Epithelial cell of esophagus (primary cell): ENCODE measurements around the gene PELI2.
A peak's percentile ranks its signal among the peaks of the same experiment; 100 is the strongest.

ENCODE experiments used
- DNase-seq: peaks from one replicate; pipeline ENCODE4 v3.0.0; 2010; ENCODE audit warnings: low read depth
- H3K4me3 ChIP-seq: 2 replicates; pipeline ENCODE4 v1.5.1; 2011; ENCODE audit warnings: mild to moderate bottlenecking, low read length, control low read depth
- TF ChIP-seq, protein P1 (sequence below): IDR thresholded peaks from 2 replicates; pipeline ENCODE4 v1.5.1; 2011; ENCODE audit warnings: low read depth, mild to moderate bottlenecking, low read length, control low read depth, inconsistent platforms; ENCODE audit not compliant: insufficient read depth; ENCODE audit errors: missing control alignments

Gene PELI2

DNA sequence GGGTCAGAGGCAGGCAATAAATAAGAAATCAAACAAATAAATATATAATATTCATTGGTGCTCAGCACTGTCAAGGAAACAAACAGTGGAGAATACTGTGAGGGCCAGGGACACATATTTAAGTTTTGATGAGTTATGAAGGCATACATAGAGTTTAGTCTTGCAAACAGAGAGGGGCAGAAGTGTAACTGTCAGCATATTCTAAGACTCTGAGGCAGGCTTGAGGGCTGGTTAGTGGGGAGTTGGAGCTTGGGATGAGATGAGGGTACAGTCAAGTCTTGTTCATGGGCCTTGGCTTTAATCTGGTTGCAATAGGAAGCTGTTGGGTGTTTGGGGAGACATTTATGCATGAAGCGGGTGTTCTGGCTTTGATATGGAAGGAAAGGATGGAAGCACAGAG, 78.9 kb downstream of the PELI2 start:
- TF ChIP-seq, protein P1, sequence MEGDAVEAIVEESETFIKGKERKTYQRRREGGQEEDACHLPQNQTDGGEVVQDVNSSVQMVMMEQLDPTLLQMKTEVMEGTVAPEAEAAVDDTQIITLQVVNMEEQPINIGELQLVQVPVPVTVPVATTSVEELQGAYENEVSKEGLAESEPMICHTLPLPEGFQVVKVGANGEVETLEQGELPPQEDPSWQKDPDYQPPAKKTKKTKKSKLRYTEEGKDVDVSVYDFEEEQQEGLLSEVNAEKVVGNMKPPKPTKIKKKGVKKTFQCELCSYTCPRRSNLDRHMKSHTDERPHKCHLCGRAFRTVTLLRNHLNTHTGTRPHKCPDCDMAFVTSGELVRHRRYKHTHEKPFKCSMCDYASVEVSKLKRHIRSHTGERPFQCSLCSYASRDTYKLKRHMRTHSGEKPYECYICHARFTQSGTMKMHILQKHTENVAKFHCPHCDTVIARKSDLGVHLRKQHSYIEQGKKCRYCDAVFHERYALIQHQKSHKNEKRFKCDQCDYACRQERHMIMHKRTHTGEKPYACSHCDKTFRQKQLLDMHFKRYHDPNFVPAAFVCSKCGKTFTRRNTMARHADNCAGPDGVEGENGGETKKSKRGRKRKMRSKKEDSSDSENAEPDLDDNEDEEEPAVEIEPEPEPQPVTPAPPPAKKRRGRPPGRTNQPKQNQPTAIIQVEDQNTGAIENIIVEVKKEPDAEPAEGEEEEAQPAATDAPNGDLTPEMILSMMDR: no peak
- H3K4me3 ChIP-seq: no peak overlapping the region
- DNase-seq: no peak

DNA sequence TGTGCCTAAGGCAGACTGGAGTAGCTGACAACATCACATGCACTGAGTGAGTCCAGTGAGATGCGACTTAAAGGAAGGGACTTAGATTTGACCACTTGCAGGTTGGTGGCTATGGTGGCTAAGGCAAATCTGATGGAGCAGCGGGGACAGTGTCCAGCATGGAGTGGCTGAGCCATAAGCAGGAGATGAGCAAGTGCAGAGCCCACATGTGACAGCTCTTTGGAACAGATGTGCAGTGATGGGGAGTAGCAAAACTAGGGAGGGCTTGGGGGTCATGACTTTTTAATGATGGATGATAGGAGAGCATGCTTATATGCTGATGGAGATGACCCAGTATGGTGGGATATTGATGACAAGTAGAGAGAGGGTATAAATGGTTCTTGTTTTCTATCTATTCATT, 80.2 kb downstream of the PELI2 start:
- H3K4me3 ChIP-seq: no peak overlapping the region
- TF ChIP-seq, protein P1: no peak
- DNase-seq: no peak

DNA sequence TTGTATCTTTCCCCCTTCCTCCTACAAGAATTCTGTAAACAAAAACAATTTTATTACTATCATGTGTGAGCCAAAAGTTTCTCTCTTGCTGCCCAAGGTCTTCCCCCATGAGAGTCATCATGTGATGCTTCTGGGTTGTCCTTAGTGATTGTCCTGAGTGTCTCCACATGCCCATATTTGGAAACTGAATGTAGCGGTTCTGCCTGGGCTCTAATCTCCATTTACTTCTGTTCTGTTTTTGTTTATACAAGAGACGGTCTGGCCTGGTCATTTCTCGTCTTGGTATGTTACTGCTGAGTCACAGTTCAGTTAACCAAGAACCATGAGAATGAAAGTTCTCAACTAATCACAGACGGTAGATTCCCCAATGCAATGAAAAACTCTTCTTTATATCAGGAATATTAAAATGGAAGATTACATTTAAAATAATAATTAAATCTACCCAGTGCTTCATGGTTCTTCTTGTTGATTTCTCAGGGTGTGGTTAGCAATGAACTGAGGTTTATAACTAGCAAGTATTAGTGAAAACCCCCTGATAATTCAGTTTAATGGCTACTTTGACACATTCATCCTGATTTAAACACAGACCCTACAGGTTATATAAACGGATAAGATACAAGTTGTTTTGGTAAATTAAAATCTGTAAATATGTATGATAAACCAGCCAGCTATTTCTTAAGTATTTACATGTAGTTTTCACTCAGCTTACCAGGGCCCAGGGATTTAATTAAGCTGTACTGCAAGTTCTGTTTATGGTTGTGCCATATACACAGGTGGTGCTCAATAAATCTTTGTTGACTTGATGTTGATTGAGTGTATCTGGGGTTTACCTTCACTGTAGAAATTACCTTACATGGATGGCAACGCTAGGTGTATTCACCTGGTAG, 81.1 kb downstream of the PELI2 start:
- TF ChIP-seq, protein P1: no peak
- H3K4me3 ChIP-seq: no peak overlapping the region
- peak; percentile 60 for DNase-seq

DNA sequence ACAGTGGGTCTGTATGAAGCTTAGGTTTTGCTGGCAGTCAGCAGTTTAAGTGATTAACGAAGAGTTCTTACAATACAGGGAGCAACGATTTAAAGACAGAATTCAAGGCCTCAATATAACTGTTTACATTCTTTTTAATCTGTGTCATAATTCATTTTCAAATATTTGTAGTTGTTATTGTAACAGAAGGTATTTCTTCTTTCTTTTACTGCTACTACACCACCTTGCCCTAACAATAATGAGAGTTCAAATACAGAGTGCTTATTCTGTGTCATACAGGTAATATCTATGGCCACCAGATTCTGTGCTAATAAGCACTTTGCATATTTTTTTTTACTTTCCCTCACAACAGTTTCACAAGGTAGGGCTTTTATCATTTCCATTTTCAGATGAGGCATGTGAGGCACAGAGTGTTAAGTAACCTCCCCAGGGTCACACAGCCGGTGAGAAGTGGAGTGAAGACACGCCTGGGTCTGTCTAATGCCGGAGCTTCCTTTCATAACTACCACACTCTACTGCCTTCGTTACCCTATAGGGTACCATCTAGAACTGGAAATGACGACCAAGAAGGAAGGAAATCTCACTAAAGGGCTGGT, 81.9 kb downstream of the PELI2 start:
- DNase-seq: no peak
- TF ChIP-seq, protein P1: no peak
- H3K4me3 ChIP-seq: no peak overlapping the region

DNA sequence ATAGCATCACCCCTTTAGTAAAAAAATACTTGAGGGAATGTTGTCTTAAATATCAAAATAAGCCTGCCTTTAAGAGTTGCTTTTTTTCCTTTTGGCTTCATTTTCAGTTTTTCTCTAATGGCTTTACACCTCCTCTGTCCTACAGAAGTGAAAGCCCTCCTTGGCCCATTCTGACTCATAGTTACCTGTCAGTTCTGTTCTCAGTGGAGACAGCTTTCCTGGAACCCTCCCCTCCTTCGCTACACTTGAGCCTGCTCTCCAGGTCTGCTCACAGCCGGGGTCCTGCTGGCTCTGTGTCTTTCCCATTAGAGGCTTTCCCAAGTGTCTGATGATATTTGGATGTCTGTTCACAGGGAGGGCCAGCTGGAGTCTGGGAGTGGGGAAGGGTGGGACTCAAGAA, 84.0 kb downstream of the PELI2 start:
- no peak overlapping the region for H3K4me3 ChIP-seq
- no peak for DNase-seq
- TF ChIP-seq, protein P1: no peak

DNA sequence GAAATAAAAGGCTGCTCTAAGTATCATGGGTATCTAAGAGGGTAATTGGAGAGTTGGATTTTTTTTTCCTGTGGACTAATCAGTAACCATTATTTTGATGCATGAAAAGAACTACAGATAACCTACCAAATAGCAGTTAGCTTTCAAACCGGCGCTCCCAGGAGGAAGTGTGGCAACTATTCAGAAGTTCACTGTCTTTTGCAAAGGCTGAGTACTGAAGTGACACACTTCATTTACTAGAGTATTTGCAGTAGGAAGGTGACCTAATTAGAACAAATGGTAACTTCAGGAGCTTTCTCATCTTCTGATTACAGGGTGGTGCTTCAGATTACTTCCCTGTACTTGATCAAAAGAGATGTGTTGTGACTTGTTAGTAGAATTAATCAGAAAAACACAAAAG, 87.7 kb downstream of the PELI2 start:
- TF ChIP-seq, protein P1: no peak
- DNase-seq: peak; percentile 58
- no peak overlapping the region for H3K4me3 ChIP-seq
